ENCODE results near the gene MLXIP.
A peak's percentile ranks its signal among the peaks of the same experiment; 100 is the strongest.
"Not testable (repeated sequence)": the region's sequence is repeated elsewhere in the genome, so short reads cannot be mapped to it uniquely, and the experiment has no call there.

The MLXIP gene

GRCh38 chr12:122078141-122079032 lies at the start of gene MLXIP:
Gene MLXIP (plus strand): TSS chr12:122078756. CDS start chr12:122078854, 98 bp downstream.
- peak; percentile 91 for DNase-seq

- peak; percentile 27 to 47 for DNase-seq
Observed at GRCh38 chr12:122028905-122029560, 49.5 kb upstream of the MLXIP start.

GRCh38 chr12:122029620-122030423 lies 48.7 kb upstream of the MLXIP start:
- no peak for DNase-seq

- DNase-seq = no peak
Observed at GRCh38 chr12:122030424-122031035, 48.0 kb upstream of the MLXIP start.

GRCh38 chr12:122031342-122032216 lies 47.0 kb upstream of the MLXIP start:
- DNase-seq = peak; percentile 27 to 44

GRCh38 chr12:122032580-122032979 lies 46.0 kb upstream of the MLXIP start:
- no peak for DNase-seq

- DNase-seq = no peak
Observed at GRCh38 chr12:122035292-122035691, 43.3 kb upstream of the MLXIP start.

- DNase-seq = no peak
Observed at GRCh38 chr12:122036153-122036552, 42.4 kb upstream of the MLXIP start.

- no peak for DNase-seq
Observed at GRCh38 chr12:122040579-122041386, 37.8 kb upstream of the MLXIP start.

GRCh38 chr12:122041458-122041857 lies 37.1 kb upstream of the MLXIP start:
- DNase-seq = not testable (repeated sequence)

- no peak for DNase-seq
Observed at GRCh38 chr12:122042910-122043309, 35.6 kb upstream of the MLXIP start.

GRCh38 chr12:122043476-122043875 lies 35.1 kb upstream of the MLXIP start:
- no peak for DNase-seq

GRCh38 chr12:122045262-122045661 lies 33.3 kb upstream of the MLXIP start:
- no peak for DNase-seq

- DNase-seq = no peak
Observed at GRCh38 chr12:122046145-122046544, 32.4 kb upstream of the MLXIP start.

GRCh38 chr12:122048151-122048550 lies 30.4 kb upstream of the MLXIP start:
- no peak for DNase-seq

GRCh38 chr12:122049827-122050226 lies 28.7 kb upstream of the MLXIP start:
- no peak for DNase-seq

GRCh38 chr12:122050706-122051105 lies 27.9 kb upstream of the MLXIP start:
- no peak for DNase-seq

GRCh38 chr12:122051231-122051876 lies 27.2 kb upstream of the MLXIP start:
- no peak for DNase-seq

GRCh38 chr12:122052285-122052684 lies 26.3 kb upstream of the MLXIP start:
- DNase-seq = no peak

- DNase-seq = no peak
Observed at GRCh38 chr12:122054842-122055520, 23.6 kb upstream of the MLXIP start.

Measured in CD4-positive, alpha-beta T cell treated with Interleukin-4 for 1 hour (primary cell).